Inflammatory macrophage treated with lipopolysaccharide for 1 hour (primary cell): ENCODE data around the gene DYNC1LI1.

ENCODE experiments used
- DNase-seq, 2 donors: peaks; one replicate each; pipeline ENCODE4 v3.0.0-alpha.2; 2020 to 2022

DYNC1LI1 gene

GRCh38 chr3:32487781-32488473 is 82.7 kb downstream of the DYNC1LI1 start:
- no peak for DNase-seq

GRCh38 chr3:32484436-32484835 is 86.2 kb downstream of the DYNC1LI1 start:
- DNase-seq: peak; percentile 92 to 93

GRCh38 chr3:32483772-32484171 is 86.9 kb downstream of the DYNC1LI1 start:
- DNase-seq: no peak

GRCh38 chr3:32482693-32483092 is 88.0 kb downstream of the DYNC1LI1 start:
- no peak for DNase-seq

- no peak for DNase-seq
These were observed 88.6 kb downstream of the DYNC1LI1 start for GRCh38 chr3:32481791-32482631.

GRCh38 chr3:32480604-32481003 is 90.1 kb downstream of the DYNC1LI1 start:
- DNase-seq: no peak
